ENCODE results near the gene FAIM2. TPM values are rescaled to one million over a fixed set of nuclear protein-coding genes. Genes with fewer than 3 reads are reported as not detected.

Gene FAIM2
- total and polyA plus RNA-seq, 2 donors (not counting 1 experiment from before 2014, with no cell fraction given) = 0.50 to 1.00 TPM

- Histone ChIP-seq H3K27me3 (ENCODE audit: control insufficient read depth, insufficient read depth, low read length) (peaks cover 26% of the 10 kb centered on the region), H3K9me3 (ENCODE audit: control insufficient read depth, insufficient read depth, low read depth, low read length) (no peaks in the 10 kb centered on the region), H3K4me2 (ENCODE audit: extremely low read depth, insufficient read depth, low read length) (no peak overlapping the region), H3K27ac (ENCODE audit: insufficient read depth, low read length) (no peak overlapping the region), H4K20me1 (ENCODE audit: control insufficient read depth, extremely low read depth, insufficient read depth, low read length) (no peaks in the 10 kb centered on the region), H3K36me3 (ENCODE audit: control insufficient read depth, insufficient read depth, low read length) (no peaks in the 10 kb centered on the region), H3K4me3 (replicated peaks in 1 of 4; ENCODE audit: control extremely low read depth in 1 of 4, insufficient read depth in 1 of 4, low read depth in 3 of 4, low read length in 4 of 4) (no peak overlapping the region), H3K4me1 (ENCODE audit: control insufficient read depth, extremely low read depth, insufficient read depth, low read length) (peaks cover 18% of the 10 kb centered on the region), H3K9ac (ENCODE audit: insufficient read depth, low read length) (no peak overlapping the region), H2AFZ (ENCODE audit: low read length) (no peak overlapping the region), H3K79me2 (ENCODE audit: control insufficient read depth, insufficient read depth, low read length) (no peaks in the 10 kb centered on the region)
- TF ChIP-seq CTCF (conservative IDR thresholded peaks at IDR 0.05 in 1 of 2, IDR thresholded peaks at IDR 0.05 in 1 of 2; ENCODE audit: low read depth in 1 of 2, low read length in 2 of 2) (peak; percentile 95 to 97), EZH2 (IDR thresholded peaks at IDR 0.05; ENCODE audit: low read length, missing control alignments) (no peak)
- peak; percentile 41 to 51 for DNase-seq (ENCODE audit: low read depth in 2 of 2)
These were observed 36.7 kb downstream of the FAIM2 start for GRCh38 chr12:49866859-49867569.

- Histone ChIP-seq H3K27me3 (ENCODE audit: control insufficient read depth, insufficient read depth, low read length) (peaks cover 26% of the 10 kb centered on the region), H3K27ac (ENCODE audit: insufficient read depth, low read length) (no peak overlapping the region), H3K4me1 (ENCODE audit: control insufficient read depth, extremely low read depth, insufficient read depth, low read length) (peaks cover 18% of the 10 kb centered on the region), H3K79me2 (ENCODE audit: control insufficient read depth, insufficient read depth, low read length) (no peaks in the 10 kb centered on the region), H4K20me1 (ENCODE audit: control insufficient read depth, extremely low read depth, insufficient read depth, low read length) (no peaks in the 10 kb centered on the region), H3K36me3 (ENCODE audit: control insufficient read depth, insufficient read depth, low read length) (no peaks in the 10 kb centered on the region), H2AFZ (ENCODE audit: low read length) (no peak overlapping the region), H3K9ac (ENCODE audit: insufficient read depth, low read length) (no peak overlapping the region), H3K4me3 (replicated peaks in 1 of 4; ENCODE audit: control extremely low read depth in 1 of 4, insufficient read depth in 1 of 4, low read depth in 3 of 4, low read length in 4 of 4) (no peak overlapping the region), H3K9me3 (ENCODE audit: control insufficient read depth, insufficient read depth, low read depth, low read length) (no peaks in the 10 kb centered on the region), H3K4me2 (ENCODE audit: extremely low read depth, insufficient read depth, low read length) (no peak overlapping the region)
- TF ChIP-seq EZH2 (IDR thresholded peaks at IDR 0.05; ENCODE audit: low read length, missing control alignments) (no peak), CTCF (conservative IDR thresholded peaks at IDR 0.05 in 1 of 2, IDR thresholded peaks at IDR 0.05 in 1 of 2; ENCODE audit: low read depth in 1 of 2, low read length in 2 of 2) (no peak)
- DNase-seq (ENCODE audit: low read depth in 2 of 2) = no peak
These were observed 37.9 kb downstream of the FAIM2 start for GRCh38 chr12:49865782-49866135.

GRCh38 chr12:49865109-49865781 lies 38.5 kb downstream of the FAIM2 start:
- H3K4me1 ChIP-seq (ENCODE audit: control insufficient read depth, extremely low read depth, insufficient read depth, low read length) = peaks cover 18% of the 10 kb centered on the region

More at GRCh38 chr12:49865109-49865781, 38.5 kb downstream of the FAIM2 start:
- H3K36me3 ChIP-seq (ENCODE audit: control insufficient read depth, insufficient read depth, low read length) = no peaks in the 10 kb centered on the region
- H3K9me3 ChIP-seq (ENCODE audit: control insufficient read depth, insufficient read depth, low read depth, low read length) = no peaks in the 10 kb centered on the region
- H3K9ac ChIP-seq (ENCODE audit: insufficient read depth, low read length) = no peak overlapping the region
- H3K27me3 ChIP-seq (ENCODE audit: control insufficient read depth, insufficient read depth, low read length) = peaks cover 26% of the 10 kb centered on the region
- no peaks in the 10 kb centered on the region for H3K79me2 ChIP-seq (ENCODE audit: control insufficient read depth, insufficient read depth, low read length)
- no peak overlapping the region for H2AFZ ChIP-seq (ENCODE audit: low read length)
- DNase-seq (ENCODE audit: low read depth in 2 of 2) = no peak
- no peaks in the 10 kb centered on the region for H4K20me1 ChIP-seq (ENCODE audit: control insufficient read depth, extremely low read depth, insufficient read depth, low read length)
- no peak overlapping the region for H3K4me2 ChIP-seq (ENCODE audit: extremely low read depth, insufficient read depth, low read length)
- no peak overlapping the region for H3K4me3 ChIP-seq (replicated peaks in 1 of 4; ENCODE audit: control extremely low read depth in 1 of 4, insufficient read depth in 1 of 4, low read depth in 3 of 4, low read length in 4 of 4)
- H3K27ac ChIP-seq (ENCODE audit: insufficient read depth, low read length) = no peak overlapping the region
- no peak for TF ChIP-seq CTCF (conservative IDR thresholded peaks at IDR 0.05 in 1 of 2, IDR thresholded peaks at IDR 0.05 in 1 of 2; ENCODE audit: low read depth in 1 of 2, low read length in 2 of 2)
- no peak for TF ChIP-seq EZH2 (IDR thresholded peaks at IDR 0.05; ENCODE audit: low read length, missing control alignments)

Data from fibroblast of lung (primary cell).